ENCODE measurements around the gene SYCP2.

GRCh38 chr20:59935457-59936185 lies 2.2 kb upstream of the SYCP2 start:
- TF ChIP-seq SUZ12 (IDR thresholded peaks at IDR 0.05; ENCODE audit: extremely low read depth, insufficient read depth, insufficient read length) (no peak), YY1 (IDR thresholded peaks at IDR 0.05; ENCODE audit: insufficient read depth, insufficient read length) (no peak), ZNF274 (IDR thresholded peaks at IDR 0.05; ENCODE audit: low read depth, low read length) (no peak)
